ENCODE measurements around the gene PHYKPL. TPM values are rescaled to one million over a fixed set of nuclear protein-coding genes. Genes with fewer than 3 reads are reported as not detected.

Gene PHYKPL
- total and polyA plus RNA-seq, 2 of the 13 experiments (the other 11 are each of a cell fraction or from before 2014, with no cell fraction given): 18.0 to 78.6 TPM

DNA sequence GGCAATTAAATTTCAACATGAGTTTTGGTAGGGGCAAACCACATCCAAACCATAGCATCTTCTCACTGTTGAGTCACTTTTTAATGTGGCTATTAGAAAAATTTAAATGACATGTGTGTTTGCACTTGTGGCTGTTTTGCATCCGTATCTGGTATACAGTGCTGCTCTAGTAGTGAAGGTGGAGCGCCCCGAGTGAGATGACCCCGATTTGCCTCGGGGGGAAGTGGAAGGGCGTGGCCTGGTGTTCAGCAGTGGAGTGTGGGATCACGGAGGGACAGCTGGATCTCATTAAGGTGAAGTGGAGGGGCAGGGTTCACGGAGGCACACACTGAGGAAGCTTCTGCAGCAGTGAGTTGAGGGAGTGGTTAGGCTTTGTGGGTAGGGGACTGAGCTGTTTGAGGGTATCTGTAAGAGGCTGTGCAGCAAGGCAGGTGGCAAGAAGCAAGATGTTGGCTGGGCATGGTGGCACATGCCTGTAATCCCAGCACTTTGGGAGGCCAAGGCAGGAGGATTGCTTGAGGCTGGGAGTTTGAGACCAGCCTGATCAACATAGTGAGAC lies 39.3 kb downstream of the PHYKPL start (continued):
- TF ChIP-seq ZNF687 (CRISPR knock-in tag; IDR thresholded peaks at IDR 0.05) (no peak), ZBTB20 (CRISPR knock-in tag; IDR thresholded peaks at IDR 0.05; ENCODE audit: borderline replicate concordance, low read depth) (no peak), ZFAT (CRISPR knock-in tag; conservative IDR thresholded peaks at IDR 0.05) (no peak)

- no peaks in the 10 kb centered on the region for H3K36me3 ChIP-seq (replicated peaks in 1 of 2; ENCODE audit: control insufficient read depth in 1 of 2, insufficient read depth in 2 of 2, low read length in 2 of 2)
- no peaks in the 10 kb centered on the region for H4K20me1 ChIP-seq (ENCODE audit: insufficient read depth, low read length)
- DNase-seq (ENCODE audit: low spot score) (no peak), FAIRE-seq (no peak), ATAC-seq (no peak)
- ChIA-PET POLR2A (no interaction called here), CTCF (ENCODE audit: low intra/inter-chr PET ratio, low total read pairs) (no interaction called here)
- H3K4me1 ChIP-seq (ENCODE audit: insufficient read depth, low read length): peaks cover 12% of the 10 kb centered on the region
- WGBS (ENCODE audit: low lambda C conversion rate): 25% methylated on average over 7 of the region's 7 CpGs
- TF ChIP-seq ZNF564 (CRISPR knock-in tag; IDR thresholded peaks at IDR 0.05) (0 out of 2 replicates have a peak, but pooled peaks have one; percentile 68), CEBPG (CRISPR knock-in tag; IDR thresholded peaks at IDR 0.05) (no peak)
- H3K27me3 ChIP-seq (ENCODE audit: control insufficient read depth in 1 of 2, insufficient read depth in 2 of 2, low read length in 2 of 2): peaks cover 0 to 22% of the 10 kb centered on the region in 2 experiments; a peak in 3 of 5 replicates
- H3K4me2 ChIP-seq (ENCODE audit: low read depth, low read length): no peak overlapping the region
- H2AFZ ChIP-seq (ENCODE audit: low read length): no peak overlapping the region
- BruUV-seq (replicated peaks): no TSS peak
- no peak overlapping the region for H3K27ac ChIP-seq (ENCODE audit: extremely low read length, insufficient read depth, low read length)
- H3K9me3 ChIP-seq (ENCODE audit: low read length): no peaks in the 10 kb centered on the region
- H3K4me3 ChIP-seq (replicated peaks in 1 of 3; ENCODE audit: insufficient read depth in 1 of 3, low read depth in 2 of 3, low read length in 3 of 3): no peak overlapping the region
- intact Hi-C loops (cut with micrococcal nuclease; ENCODE audit: unreplicated experiment) (no loop called here), in situ Hi-C loops (cut with HindIII; ENCODE audit: extremely low pct_ligation_motif_present, low pct_unique_long_range_greater_than_20kb) (no loop called here)
- no peak overlapping the region for H3K9ac ChIP-seq (ENCODE audit: insufficient read depth, low read depth, low read length)
- no peaks in the 10 kb centered on the region for H3K79me2 ChIP-seq (ENCODE audit: insufficient read depth, low read length)
These were observed 39.8 kb downstream of the PHYKPL start for GRCh38 chr5:178192787-178193186.
